RWPE2 (cell line): ENCODE measurements around the gene SCARB1.

Experiments
- ATAC-seq: fragments of 200-7000 bp; cut with Tn5 transposase; 3 replicates; pipeline ENCODE4 v1.9.1; 2021; ENCODE audit warnings: low read depth
- DNase-seq: peaks from one replicate; pipeline ENCODE4 v3.0.0-alpha.2; 2020; ENCODE audit warnings: low spot score
- H3K27ac ChIP-seq: fragments of 450-650 bp; 2 replicates; pipeline ENCODE4 v1.5.1; 2017; ENCODE audit warnings: mild to moderate bottlenecking; ENCODE audit not compliant: poor library complexity, severe bottlenecking
- H3K27me3 ChIP-seq: fragments of 250-450 bp; sonication (Bioruptor Pico); 2 replicates; pipeline ENCODE4 v1.5.1; 2021; ENCODE audit warnings: mild to moderate bottlenecking, moderate library complexity; ENCODE audit not compliant: insufficient read depth, poor library complexity, severe bottlenecking
- H3K36me3 ChIP-seq: fragments of 250-450 bp; sonication (Bioruptor Pico); 2 replicates; pipeline ENCODE4 v1.5.1; 2020; ENCODE audit warnings: low read depth, mild to moderate bottlenecking, moderate library complexity
- H3K4me1 ChIP-seq: fragments of 250-450 bp; sonication (Bioruptor Pico); 2 replicates; pipeline ENCODE4 v1.5.1; 2021; ENCODE audit warnings: mild to moderate bottlenecking, moderate library complexity; ENCODE audit not compliant: insufficient read depth, poor library complexity, severe bottlenecking
- H3K4me3 ChIP-seq: fragments of 250-450 bp; sonication (Bioruptor Pico); 2 replicates; pipeline ENCODE4 v1.5.1; 2021; ENCODE audit warnings: mild to moderate bottlenecking, moderate library complexity; ENCODE audit not compliant: severe bottlenecking
- H3K9me3 ChIP-seq: fragments of 250-450 bp; sonication (Bioruptor Pico); 2 replicates; pipeline ENCODE4 v1.5.1; 2021; ENCODE audit warnings: mild to moderate bottlenecking, moderate library complexity; ENCODE audit not compliant: severe bottlenecking
- TF ChIP-seq, protein P1 (sequence below): fragments of 450-650 bp; IDR thresholded peaks from one replicate; pipeline ENCODE4 v1.5.1; 2017; ENCODE audit warnings: mild to moderate bottlenecking, moderate library complexity; ENCODE audit not compliant: poor library complexity, severe bottlenecking

Gene SCARB1

DNA sequence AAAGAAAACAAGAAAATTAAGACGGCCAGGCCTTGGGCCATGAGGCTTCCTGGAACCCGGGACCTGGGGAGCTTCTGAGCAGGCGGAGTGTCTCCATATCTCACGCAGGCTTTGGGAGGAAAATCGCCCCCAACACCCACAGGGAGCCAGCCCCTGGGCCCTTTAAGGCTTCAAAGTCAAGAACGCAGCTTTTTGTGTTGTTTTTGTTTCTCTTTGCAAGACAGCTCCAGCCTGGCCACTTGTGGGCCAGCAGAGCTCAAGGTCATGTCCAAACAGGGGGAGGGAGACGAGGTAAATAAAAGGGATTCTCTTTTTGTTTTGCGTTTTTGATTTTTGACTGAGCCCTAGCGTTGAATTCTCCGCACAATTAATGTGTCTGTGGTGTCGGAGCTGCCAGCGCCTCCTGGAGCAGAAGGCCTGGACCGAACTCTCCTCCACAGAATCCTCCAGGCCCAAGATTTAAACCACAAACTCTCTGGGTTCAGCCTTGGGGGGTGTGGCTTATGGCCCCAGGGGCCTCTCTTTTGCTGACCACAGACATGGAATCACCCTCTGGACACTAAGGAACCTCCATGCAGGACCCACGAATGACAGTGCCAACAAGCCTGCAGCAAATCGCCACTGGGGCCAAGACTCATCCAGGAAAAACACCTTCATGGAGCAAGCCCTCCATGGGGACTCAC is 8.2 kb downstream of the SCARB1 start:
- H3K4me3 ChIP-seq: no peak overlapping the region
- no peak for ATAC-seq
- no peak for DNase-seq
- H3K4me1 ChIP-seq: no peaks in the 10 kb centered on the region
- H3K27me3 ChIP-seq: no peaks in the 10 kb centered on the region
- H3K9me3 ChIP-seq: no peaks in the 10 kb centered on the region
- TF ChIP-seq, protein P1, sequence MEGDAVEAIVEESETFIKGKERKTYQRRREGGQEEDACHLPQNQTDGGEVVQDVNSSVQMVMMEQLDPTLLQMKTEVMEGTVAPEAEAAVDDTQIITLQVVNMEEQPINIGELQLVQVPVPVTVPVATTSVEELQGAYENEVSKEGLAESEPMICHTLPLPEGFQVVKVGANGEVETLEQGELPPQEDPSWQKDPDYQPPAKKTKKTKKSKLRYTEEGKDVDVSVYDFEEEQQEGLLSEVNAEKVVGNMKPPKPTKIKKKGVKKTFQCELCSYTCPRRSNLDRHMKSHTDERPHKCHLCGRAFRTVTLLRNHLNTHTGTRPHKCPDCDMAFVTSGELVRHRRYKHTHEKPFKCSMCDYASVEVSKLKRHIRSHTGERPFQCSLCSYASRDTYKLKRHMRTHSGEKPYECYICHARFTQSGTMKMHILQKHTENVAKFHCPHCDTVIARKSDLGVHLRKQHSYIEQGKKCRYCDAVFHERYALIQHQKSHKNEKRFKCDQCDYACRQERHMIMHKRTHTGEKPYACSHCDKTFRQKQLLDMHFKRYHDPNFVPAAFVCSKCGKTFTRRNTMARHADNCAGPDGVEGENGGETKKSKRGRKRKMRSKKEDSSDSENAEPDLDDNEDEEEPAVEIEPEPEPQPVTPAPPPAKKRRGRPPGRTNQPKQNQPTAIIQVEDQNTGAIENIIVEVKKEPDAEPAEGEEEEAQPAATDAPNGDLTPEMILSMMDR: no peak
- H3K27ac ChIP-seq: no peak overlapping the region
- H3K36me3 ChIP-seq: peaks cover 27% of the 10 kb centered on the region

DNA sequence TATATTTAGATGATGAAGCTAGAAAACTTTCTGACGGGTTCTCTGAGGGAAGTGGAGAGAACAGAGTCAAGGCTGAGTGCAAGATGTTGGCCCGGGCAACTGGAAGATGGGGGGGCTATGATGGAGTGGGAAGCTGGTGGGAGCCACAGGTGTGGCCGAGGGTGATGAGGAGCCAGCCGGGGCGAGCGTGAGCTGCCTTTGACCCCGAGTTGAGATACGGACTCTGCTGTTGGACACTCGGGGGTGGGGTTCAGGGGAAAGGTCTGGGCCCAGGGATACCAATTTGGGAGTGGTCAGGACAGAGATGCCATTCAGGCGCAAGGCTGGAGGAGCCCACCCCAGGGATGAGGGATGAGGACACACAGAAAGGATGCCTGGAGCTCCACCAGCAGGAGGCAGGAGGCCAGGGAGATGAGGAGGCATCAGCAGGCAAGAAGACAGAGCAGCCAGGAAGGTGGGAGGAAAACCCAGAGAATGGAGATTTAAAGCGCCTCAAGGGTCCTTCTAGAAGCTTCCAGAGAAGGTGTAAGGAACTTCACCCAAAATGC is 9.0 kb downstream of the SCARB1 start:
- TF ChIP-seq, protein P1: no peak
- DNase-seq: no peak
- peaks cover 20% of the 10 kb centered on the region for H3K36me3 ChIP-seq
- no peak for ATAC-seq
- no peak overlapping the region for H3K27ac ChIP-seq
- no peaks in the 10 kb centered on the region for H3K9me3 ChIP-seq
- H3K4me1 ChIP-seq: no peaks in the 10 kb centered on the region
- H3K4me3 ChIP-seq: no peak overlapping the region
- H3K27me3 ChIP-seq: no peaks in the 10 kb centered on the region

DNA sequence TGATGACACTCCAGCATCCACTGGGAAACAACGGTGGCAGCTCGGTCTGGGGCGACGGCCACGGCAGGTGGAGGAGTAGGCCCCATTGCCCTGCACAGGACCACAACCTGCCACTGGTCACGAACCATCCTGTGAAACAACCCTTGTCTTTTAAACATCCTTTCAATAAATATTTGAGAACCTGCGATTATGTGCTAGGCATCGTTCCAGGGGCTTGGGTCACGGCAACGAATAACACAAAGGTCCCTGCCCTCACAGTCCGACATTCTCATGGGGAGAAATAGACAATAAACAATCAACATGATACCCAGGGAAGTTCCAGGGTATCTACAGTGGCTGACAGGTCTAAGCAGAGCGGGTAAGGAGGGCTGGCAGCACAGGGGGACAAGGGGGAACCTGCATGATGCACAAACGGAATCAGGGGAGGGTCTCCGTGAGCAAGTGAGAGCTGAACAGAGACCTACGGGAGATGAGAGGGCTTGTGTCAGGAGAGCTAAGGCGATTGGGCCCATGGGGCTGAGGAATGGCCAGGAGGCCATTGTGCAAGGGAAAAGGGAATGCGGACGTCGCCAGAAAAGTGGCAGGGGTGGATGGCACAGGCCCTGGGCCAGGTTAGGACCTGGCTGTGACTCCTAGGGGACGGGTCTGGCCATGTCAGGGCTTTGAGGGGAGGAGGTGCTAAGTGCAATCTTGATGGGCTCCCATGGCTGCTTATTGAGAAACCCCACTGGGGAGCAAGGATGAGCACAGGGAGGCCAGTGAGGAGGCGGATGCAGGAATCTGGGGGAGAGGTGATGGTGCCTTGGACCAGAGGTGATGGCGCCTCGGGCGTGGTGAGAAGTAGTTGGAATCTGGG is 9.7 kb downstream of the SCARB1 start:
- DNase-seq (no peak), ATAC-seq (no peak)
- Histone ChIP-seq H3K4me1 (no peaks in the 10 kb centered on the region), H3K4me3 (no peak overlapping the region), H3K27ac (no peak overlapping the region), H3K27me3 (no peaks in the 10 kb centered on the region), H3K36me3 (peaks cover 14% of the 10 kb centered on the region), H3K9me3 (no peaks in the 10 kb centered on the region)
- TF ChIP-seq, protein P1: no peak

DNA sequence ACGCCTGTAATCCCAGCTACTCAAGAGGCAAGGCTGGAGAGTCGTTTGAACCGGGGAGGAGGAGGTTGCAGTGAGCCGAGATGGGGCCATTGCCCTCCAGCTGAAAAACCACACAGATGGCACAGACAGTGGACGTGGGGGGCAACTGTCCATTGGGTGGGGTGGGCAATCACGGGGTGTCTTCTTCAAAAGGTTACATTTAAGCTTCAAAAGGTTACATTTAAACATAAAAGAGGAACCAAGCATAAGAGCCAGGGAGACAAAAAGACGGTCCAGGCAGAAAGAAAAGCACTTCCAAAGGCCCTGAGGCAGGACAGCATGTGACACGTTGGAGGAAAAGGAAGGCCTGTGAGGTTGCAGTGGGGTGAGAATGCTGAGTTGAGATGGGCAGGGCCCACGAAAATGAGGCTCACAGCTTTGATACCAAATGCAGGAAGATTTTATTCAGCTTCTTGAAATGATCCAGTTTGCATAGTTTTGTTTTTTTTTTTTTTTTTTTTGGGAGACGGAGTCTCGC is 10.7 kb downstream of the SCARB1 start:
- H3K4me3 ChIP-seq: no peak overlapping the region
- TF ChIP-seq, protein P1: no peak
- no peaks in the 10 kb centered on the region for H3K27me3 ChIP-seq
- DNase-seq (no peak), ATAC-seq (no peak)
- H3K27ac ChIP-seq: no peak overlapping the region
- no peaks in the 10 kb centered on the region for H3K4me1 ChIP-seq
- H3K36me3 ChIP-seq: peaks cover 22% of the 10 kb centered on the region
- H3K9me3 ChIP-seq: no peaks in the 10 kb centered on the region
